Endodermal cell (in vitro differentiated cells): ENCODE data around the gene LAMA4. TPM values are rescaled to one million over a fixed set of nuclear protein-coding genes. Genes with fewer than 3 reads are reported as not detected.

Source experiments
- DNase-seq: peaks from one replicate; pipeline ENCODE4 v3.0.0-alpha.2; 2017
- H3K27ac ChIP-seq: 2 replicates; pipeline ENCODE4 v1.5.1; 2013; ENCODE audit warnings: mild to moderate bottlenecking, low read depth, low read length, moderate library complexity
- H3K27me3 ChIP-seq: 2 replicates; pipeline ENCODE4 v1.6.1; 2013; ENCODE audit warnings: mild to moderate bottlenecking, low read length, moderate library complexity; ENCODE audit not compliant: insufficient read depth, control insufficient read depth, poor library complexity, severe bottlenecking
- H3K36me3 ChIP-seq: 2 replicates; pipeline ENCODE4 v1.7.0; 2013; ENCODE audit warnings: mild to moderate bottlenecking, low read length, moderate library complexity; ENCODE audit not compliant: control insufficient read depth, insufficient read depth
- H3K4me1 ChIP-seq: one replicate; pipeline ENCODE4 v1.7.0; 2013; ENCODE audit warnings: low read length; ENCODE audit not compliant: control insufficient read depth, insufficient read depth
- H3K4me3 ChIP-seq: 2 replicates; pipeline ENCODE4 v1.5.1; 2013; ENCODE audit warnings: mild to moderate bottlenecking, low read length, moderate library complexity
- H3K9ac ChIP-seq: 2 replicates; pipeline ENCODE4 v1.6.1; 2013; ENCODE audit warnings: mild to moderate bottlenecking, low read length, moderate library complexity; ENCODE audit not compliant: poor library complexity, severe bottlenecking; ENCODE audit errors: extremely low read depth
- H3K9me3 ChIP-seq: 2 replicates; pipeline ENCODE4 v1.6.1; 2013; ENCODE audit warnings: mild to moderate bottlenecking, low read length, moderate library complexity; ENCODE audit not compliant: control insufficient read depth
- H3K27ac Mint-ChIP-seq: 2 replicates; pipeline ENCODE4 v1.8.0; 2020; ENCODE audit warnings: mixed read lengths
- H3K27me3 Mint-ChIP-seq: 2 replicates; pipeline ENCODE4 v1.8.0; 2021; ENCODE audit warnings: mild to moderate bottlenecking, mixed read lengths; ENCODE audit not compliant: insufficient read depth
- H3K36me3 Mint-ChIP-seq: 2 replicates; pipeline ENCODE4 v1.8.0; 2020; ENCODE audit warnings: low read depth, mixed read lengths
- H3K4me1 Mint-ChIP-seq: 2 replicates; pipeline ENCODE4 v1.8.0; 2020; ENCODE audit warnings: mixed read lengths
- H3K4me3 Mint-ChIP-seq: 2 replicates; pipeline ENCODE4 v1.8.0; 2020; ENCODE audit warnings: mild to moderate bottlenecking, moderate library complexity, mixed read lengths
- H3K9me3 Mint-ChIP-seq: 2 replicates; pipeline ENCODE4 v1.8.0; 2020; ENCODE audit warnings: mild to moderate bottlenecking, mixed read lengths
- CTCF ChIP-seq: fragments of 200-600 bp; sonication (generic); conservative IDR thresholded peaks from 2 replicates; pipeline ENCODE4 v1.5.0; 2021; ENCODE audit warnings: antibody characterized with exemption, mild to moderate bottlenecking
- WGBS, 2 experiments: methylation state at CpG; one replicate each; pipeline versions ENCODE4 v1.1.5 to v1.1.7; 2013; ENCODE audit warnings: missing lambda C conversion rate in 2 of 2, mixed read lengths in 1 of 2; ENCODE audit not compliant: insufficient coverage in 1 of 2, insufficient read length in 1 of 2; 5-methylcytosine and 5-hydroxymethylcytosine counted together
- total RNA-seq, 2 donors: library from RNA; stranded (reverse); fragmentation: NEBNext Ultra II Directional in 1 of 2; extraction: Animal tissue kit (Norgen Biotek cat#: 25700) in 1 of 2; gene quantifications; 2 replicates in 1 of 2; 3 replicates in 1 of 2; pipeline ENCODE4 v1.2.1, GENCODE V29; 2021

The LAMA4 gene
- total RNA-seq, 2 donors from 2014 or later = 0.24 to 3.7 TPM

- no peak for TF ChIP-seq CTCF
- no peak overlapping the region for H3K4me3 Mint-ChIP-seq
- WGBS, 2 experiments = 91 to 93% methylated on average over 6 of the region's 6 CpGs
- Histone ChIP-seq H3K9ac (no peak overlapping the region), H3K4me3 (no peak overlapping the region), H3K36me3 (no peaks in the 10 kb centered on the region), H3K4me1 (no peaks in the 10 kb centered on the region), H3K27me3 (no peaks in the 10 kb centered on the region), H3K9me3 (no peaks in the 10 kb centered on the region), H3K27ac (no peak overlapping the region)
- DNase-seq = no peak
- H3K27ac Mint-ChIP-seq = no peak overlapping the region
- H3K27me3 Mint-ChIP-seq = no peaks in the 10 kb centered on the region
- H3K36me3 Mint-ChIP-seq = no peaks in the 10 kb centered on the region
- H3K4me1 Mint-ChIP-seq = no peaks in the 10 kb centered on the region
- no peaks in the 10 kb centered on the region for H3K9me3 Mint-ChIP-seq
Observed at GRCh38 chr6:112187736-112188135, 66.6 kb downstream of the LAMA4 start.

- WGBS, 2 experiments = 88 to 91% methylated on average over 5 to 9 of the region's 9 CpGs
- no peaks in the 10 kb centered on the region for H3K9me3 Mint-ChIP-seq
- no peaks in the 10 kb centered on the region for H3K27me3 ChIP-seq
- no peak overlapping the region for H3K27ac Mint-ChIP-seq
- H3K36me3 ChIP-seq = no peaks in the 10 kb centered on the region
- no peak overlapping the region for H3K9ac ChIP-seq
- H3K4me1 ChIP-seq = no peaks in the 10 kb centered on the region
- H3K36me3 Mint-ChIP-seq = no peaks in the 10 kb centered on the region
- H3K9me3 ChIP-seq = no peaks in the 10 kb centered on the region
- no peak for TF ChIP-seq CTCF
- no peaks in the 10 kb centered on the region for H3K27me3 Mint-ChIP-seq
- peaks cover 1% of the 10 kb centered on the region for H3K4me1 Mint-ChIP-seq
- H3K4me3 Mint-ChIP-seq = no peak overlapping the region
- DNase-seq = no peak
- H3K4me3 ChIP-seq = no peak overlapping the region
- no peak overlapping the region for H3K27ac ChIP-seq
Observed at GRCh38 chr6:112184951-112185350, 69.4 kb downstream of the LAMA4 start.

GRCh38 chr6:112183271-112183671 lies 71.1 kb downstream of the LAMA4 start:
- H3K4me3 Mint-ChIP-seq = no peak overlapping the region

More at GRCh38 chr6:112183271-112183671, 71.1 kb downstream of the LAMA4 start:
- TF ChIP-seq CTCF = no peak
- H3K27me3 Mint-ChIP-seq = peaks cover 5% of the 10 kb centered on the region
- no peaks in the 10 kb centered on the region for H3K36me3 Mint-ChIP-seq
- Histone ChIP-seq H3K27me3 (no peaks in the 10 kb centered on the region), H3K9ac (no peak overlapping the region), H3K4me1 (no peaks in the 10 kb centered on the region), H3K9me3 (no peaks in the 10 kb centered on the region), H3K36me3 (no peaks in the 10 kb centered on the region), H3K27ac (no peak overlapping the region), H3K4me3 (no peak overlapping the region)
- peaks cover 1% of the 10 kb centered on the region for H3K4me1 Mint-ChIP-seq
- DNase-seq = no peak
- H3K9me3 Mint-ChIP-seq = no peaks in the 10 kb centered on the region
- WGBS, 2 experiments = 95 to 100% methylated on average over 2 to 3 of the region's 3 CpGs
- H3K27ac Mint-ChIP-seq = no peak overlapping the region
